Mesenchymal stem cell (in vitro differentiated cells and primary cell): ENCODE data around the gene TUBB4B.

ENCODE experiments used
- DNase-seq: peaks from one replicate; pipeline ENCODE4 v3.0.0-alpha.2; 2013
- H2AFZ ChIP-seq: one replicate; pipeline ENCODE4 v1.6.1; 2013; ENCODE audit warnings: low read depth, mild to moderate bottlenecking, control low read depth, inconsistent platforms, low read length, moderate library complexity
- H2AK5ac ChIP-seq: 2 replicates; pipeline ENCODE4 v1.6.1; 2013; ENCODE audit warnings: low read length, moderate library complexity, mild to moderate bottlenecking, inconsistent platforms; ENCODE audit not compliant: severe bottlenecking
- H2BK120ac ChIP-seq: one replicate; pipeline ENCODE4 v1.6.1; 2013; ENCODE audit warnings: low read depth, mild to moderate bottlenecking, inconsistent platforms, low read length, moderate library complexity
- H2BK12ac ChIP-seq, 2 experiments: one replicate each; pipeline ENCODE4 v1.6.1; 2013; ENCODE audit warnings: inconsistent platforms in 2 of 2, low read length in 2 of 2, mild to moderate bottlenecking in 2 of 2, moderate library complexity in 2 of 2, control low read depth in 1 of 2
- H2BK15ac ChIP-seq: one replicate; pipeline ENCODE4 v1.6.1; 2013; ENCODE audit warnings: mild to moderate bottlenecking, low read depth, inconsistent platforms; ENCODE audit not compliant: poor library complexity, severe bottlenecking
- H2BK5ac ChIP-seq: 2 replicates; pipeline ENCODE4 v1.6.1; 2013; ENCODE audit warnings: low read depth, mild to moderate bottlenecking, low read length, control low read depth, inconsistent platforms; ENCODE audit not compliant: poor library complexity, severe bottlenecking
- H3K14ac ChIP-seq, 2 experiments: one replicate each; pipeline ENCODE4 v1.6.1; 2013; ENCODE audit warnings: inconsistent platforms in 2 of 2, low read length in 2 of 2, control low read depth in 1 of 2, mild to moderate bottlenecking in 1 of 2, moderate library complexity in 1 of 2
- H3K18ac ChIP-seq, 2 experiments: one replicate each; pipeline ENCODE4 v1.6.1; 2013; ENCODE audit warnings: inconsistent platforms in 2 of 2, low read length in 2 of 2, control low read depth in 1 of 2, low read depth in 1 of 2, mild to moderate bottlenecking in 1 of 2
- H3K23ac ChIP-seq, 2 experiments: one replicate each; pipeline ENCODE4 v1.6.1; 2013; ENCODE audit warnings: inconsistent platforms in 2 of 2, low read length in 2 of 2, mild to moderate bottlenecking in 2 of 2, moderate library complexity in 2 of 2, control low read depth in 1 of 2
- H3K27ac ChIP-seq: 2 replicates; pipeline ENCODE4 v1.5.1; 2013; ENCODE audit warnings: mild to moderate bottlenecking, moderate library complexity, low read length, control low read depth, inconsistent platforms; ENCODE audit not compliant: poor library complexity, severe bottlenecking
- H3K27me3 ChIP-seq, 2 experiments: 2 replicates each; pipeline versions ENCODE4 v1.6.1 to v1.7.0; 2013; ENCODE audit warnings: low read length in 2 of 2, mild to moderate bottlenecking in 2 of 2, moderate library complexity in 2 of 2, control low read depth in 1 of 2, inconsistent platforms in 1 of 2; ENCODE audit not compliant: control insufficient read depth in 1 of 2, insufficient read depth in 1 of 2
- H3K36me3 ChIP-seq, 2 experiments: 2 replicates each; pipeline versions ENCODE4 v1.6.1 to v1.7.0; 2013; ENCODE audit warnings: low read length in 2 of 2, control low read depth in 1 of 2, inconsistent platforms in 1 of 2, low read depth in 1 of 2, mild to moderate bottlenecking in 1 of 2; ENCODE audit not compliant: insufficient read depth in 2 of 2, control insufficient read depth in 1 of 2
- H3K4ac ChIP-seq, 2 experiments: one replicate each; pipeline ENCODE4 v1.6.1; 2013; ENCODE audit warnings: inconsistent platforms in 2 of 2, low read length in 2 of 2, mild to moderate bottlenecking in 2 of 2, moderate library complexity in 2 of 2, control low read depth in 1 of 2, low read depth in 1 of 2
- H3K4me1 ChIP-seq: 2 replicates; pipeline ENCODE4 v1.6.1; 2013; ENCODE audit warnings: low read depth, low read length, control low read depth; ENCODE audit not compliant: control insufficient read depth, insufficient read depth
- H3K4me2 ChIP-seq: 2 replicates; pipeline ENCODE4 v1.6.1; 2013; ENCODE audit warnings: low read length, mild to moderate bottlenecking, inconsistent platforms; ENCODE audit not compliant: poor library complexity, severe bottlenecking
- H3K4me3 ChIP-seq, 2 experiments: 2 replicates each; pipeline versions ENCODE4 v1.5.1 to v1.7.0; 2013; ENCODE audit warnings: low read length in 2 of 2, mild to moderate bottlenecking in 2 of 2, control low read depth in 1 of 2, low read depth in 1 of 2; ENCODE audit not compliant: insufficient read depth in 1 of 2
- H3K79me1 ChIP-seq: replicated peaks from 2 replicates; pipeline ENCODE4 v1.6.1; 2013; ENCODE audit warnings: mild to moderate bottlenecking, control low read depth, low read length, inconsistent platforms; ENCODE audit not compliant: poor library complexity, severe bottlenecking
- H3K9ac ChIP-seq: 2 replicates; pipeline ENCODE4 v1.7.0; 2013; ENCODE audit warnings: mild to moderate bottlenecking, low read length, moderate library complexity
- H3K9me3 ChIP-seq: 2 replicates; pipeline ENCODE4 v1.7.0; 2013; ENCODE audit warnings: mild to moderate bottlenecking, low read length; ENCODE audit not compliant: control insufficient read depth
- H4K8ac ChIP-seq: one replicate; pipeline ENCODE4 v1.6.1; 2013; ENCODE audit warnings: inconsistent platforms, mild to moderate bottlenecking, low read length, moderate library complexity
- H4K91ac ChIP-seq: one replicate; pipeline ENCODE4 v1.6.1; 2013; ENCODE audit warnings: mild to moderate bottlenecking, low read length, inconsistent platforms
- WGBS: methylation state at CpG from one replicate; pipeline ENCODE4 v1.1.7; 2013; ENCODE audit warnings: mixed read lengths; 5-methylcytosine and 5-hydroxymethylcytosine counted together

TUBB4B gene

DNA sequence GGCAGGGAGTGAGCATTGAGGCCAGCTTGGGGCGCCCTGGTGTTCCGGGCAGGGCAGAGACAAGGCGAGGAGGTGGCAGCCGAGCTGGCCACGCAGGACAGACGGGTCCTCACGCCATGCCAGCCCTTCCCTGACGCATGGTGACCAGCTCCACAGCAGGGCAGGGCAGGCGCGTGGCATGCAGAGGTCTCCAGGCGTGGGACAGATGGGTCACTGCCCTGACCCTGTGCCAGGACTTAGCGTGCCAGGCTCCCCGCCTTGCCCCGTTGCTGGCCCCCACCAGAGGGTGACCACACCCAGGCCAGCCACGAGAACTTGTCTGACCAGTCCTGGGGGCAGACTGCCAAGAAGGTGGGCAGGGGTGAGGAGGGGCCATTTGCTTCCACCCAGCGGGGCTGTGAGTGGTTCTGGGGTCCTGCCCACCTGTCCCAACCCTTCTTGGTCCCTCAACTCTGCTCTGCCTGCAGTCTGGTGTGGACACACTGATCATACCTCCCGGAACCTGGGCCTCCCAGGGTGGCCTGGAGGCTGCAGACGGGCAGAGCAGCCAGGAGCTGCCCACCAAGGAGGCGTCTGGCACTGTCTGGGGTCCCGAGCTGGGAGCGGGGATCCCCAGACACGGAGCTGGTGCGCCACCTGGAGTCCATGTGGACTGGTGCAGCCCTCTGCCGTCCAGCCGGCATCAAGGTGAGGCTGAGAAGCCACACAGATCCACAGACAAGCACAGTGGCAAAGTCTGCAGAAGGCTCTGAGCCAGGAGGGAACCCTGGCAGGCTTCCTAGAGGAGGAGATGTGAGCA is 13.8 kb upstream of the TUBB4B start, which contains the start of gene RNF224:
Gene RNF224, plus strand, starts transcription at position 449 of the 799 bp plus-strand sequence. CDS start 834 bp downstream, outside the sequence.
- Histone ChIP-seq H2AK5ac (no peak within 1 kb of the TSS), H3K27ac (no peak within 1 kb of the TSS), H3K14ac (no peak within 1 kb of the TSS), H4K91ac (peak within 1 kb of the TSS; percentile 55), H2AFZ (no peak within 1 kb of the TSS), H3K4me3 (no peak within 1 kb of the TSS), H3K9ac (no peak within 1 kb of the TSS), H3K9me3 (no peaks in the 10 kb centered on the region), H3K18ac (peak within 1 kb of the TSS in 1 of 2 experiments; percentile 35), H3K27me3 (peaks cover 0 to 43% of the 10 kb centered on the region in 2 experiments), H3K4me1 (peaks cover 32% of the 10 kb centered on the region), H3K79me1 (no peaks in the 10 kb centered on the region), H2BK12ac (no peak within 1 kb of the TSS), H2BK5ac (no peak within 1 kb of the TSS), H3K23ac (no peak within 1 kb of the TSS), H3K36me3 (peaks cover 0 to 4% of the 10 kb centered on the region in 2 experiments), H4K8ac (peak within 1 kb of the TSS; percentile 1), H3K4ac (no peak within 1 kb of the TSS), H2BK15ac (no peak within 1 kb of the TSS), H2BK120ac (no peak within 1 kb of the TSS), H3K4me2 (no peak within 1 kb of the TSS)
- peak; percentile 76 for DNase-seq
- 56% methylated on average over 25 of the region's 25 CpGs for WGBS

DNA sequence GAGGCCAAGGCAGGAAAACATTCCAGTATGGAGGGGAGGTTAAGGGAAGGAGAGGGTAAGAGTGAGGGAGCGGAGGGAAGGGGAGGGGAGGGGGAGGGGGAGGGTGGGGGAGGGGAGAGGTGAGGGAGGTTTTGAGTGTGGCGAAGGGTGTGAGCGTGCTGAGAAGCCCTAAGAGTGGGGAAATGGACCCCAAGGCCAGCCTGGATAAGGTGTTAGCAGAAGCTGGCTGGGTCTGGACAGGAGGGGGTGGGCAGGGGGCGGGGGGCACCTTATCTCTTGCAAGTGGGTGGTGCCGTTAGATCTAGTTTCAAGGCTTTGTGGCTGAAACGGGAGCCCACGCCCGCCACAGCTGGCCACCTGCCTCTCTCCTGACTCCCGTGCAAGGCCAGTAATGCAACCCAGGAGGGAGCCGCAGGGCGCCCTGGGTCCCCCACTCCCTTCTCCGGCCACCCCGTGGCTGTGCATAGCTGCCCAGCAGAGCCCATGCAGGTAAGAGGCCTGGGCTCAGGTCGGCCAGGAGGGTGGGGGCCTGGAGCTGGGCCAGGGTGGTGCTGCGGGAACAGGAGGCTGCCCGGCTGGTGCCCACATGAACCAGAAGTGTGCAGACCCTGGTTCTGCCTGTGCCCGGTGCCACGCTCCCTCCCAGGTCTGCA is 13.1 kb upstream of the TUBB4B start:
- H4K8ac ChIP-seq, result no peak overlapping the region
- no peak overlapping the region for H3K14ac ChIP-seq
- no peak overlapping the region for H2BK12ac ChIP-seq
- H3K79me1 ChIP-seq, result no peaks in the 10 kb centered on the region
- H3K18ac ChIP-seq, result no peak overlapping the region
- no peak overlapping the region for H2BK5ac ChIP-seq
- H3K27ac ChIP-seq, result no peak overlapping the region
- 71% methylated on average over 16 of the region's 18 CpGs for WGBS
- peaks cover 24% of the 10 kb centered on the region for H3K4me1 ChIP-seq
- no peak for DNase-seq
- H2BK15ac ChIP-seq, result no peak overlapping the region
- H4K91ac ChIP-seq, result no peak overlapping the region
- no peak overlapping the region for H3K4ac ChIP-seq
- H2AFZ ChIP-seq, result no peak overlapping the region
- H3K9ac ChIP-seq, result no peak overlapping the region
- no peaks in the 10 kb centered on the region for H3K9me3 ChIP-seq
- peaks cover 0 to 49% of the 10 kb centered on the region in 2 experiments for H3K27me3 ChIP-seq
- H3K23ac ChIP-seq, result no peak overlapping the region
- H3K36me3 ChIP-seq, result peaks cover 0 to 4% of the 10 kb centered on the region in 2 experiments
- H3K4me2 ChIP-seq, result no peak overlapping the region
- no peak overlapping the region for H2BK120ac ChIP-seq
- no peak overlapping the region for H2AK5ac ChIP-seq
- H3K4me3 ChIP-seq, result no peak overlapping the region

DNA sequence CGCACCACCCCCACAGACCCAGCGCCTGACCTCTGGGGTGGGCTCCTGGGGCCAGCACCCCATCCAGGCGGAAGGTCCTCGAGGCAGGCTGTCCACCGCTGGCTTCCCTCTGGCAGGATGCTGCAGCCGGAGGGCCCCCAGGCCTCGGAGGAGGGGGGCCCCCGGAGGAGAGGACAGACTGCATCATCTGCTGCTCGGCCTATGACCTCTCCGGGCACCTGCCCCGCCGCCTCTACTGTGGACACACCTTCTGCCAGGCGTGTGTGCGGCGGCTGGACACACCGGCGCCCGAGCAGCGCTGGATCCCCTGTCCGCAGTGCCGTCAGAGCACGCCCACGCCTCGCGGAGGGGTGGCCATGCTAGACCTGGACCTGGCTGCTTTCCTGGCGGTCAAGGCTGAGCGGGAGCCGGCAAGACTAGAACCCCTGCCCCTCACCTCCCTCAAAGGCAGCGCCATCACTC is 12.6 kb upstream of the TUBB4B start:
- Histone ChIP-seq H3K4ac (no peak overlapping the region), H3K9me3 (no peaks in the 10 kb centered on the region), H2AFZ (no peak overlapping the region), H4K8ac (no peak overlapping the region), H3K14ac (no peak overlapping the region), H4K91ac (no peak overlapping the region), H3K4me3 (no peak overlapping the region), H3K18ac (no peak overlapping the region), H2BK5ac (no peak overlapping the region), H3K9ac (no peak overlapping the region), H3K27me3 (peaks cover 0 to 54% of the 10 kb centered on the region in 2 experiments), H3K27ac (no peak overlapping the region), H2BK12ac (no peak overlapping the region), H3K4me1 (peaks cover 22% of the 10 kb centered on the region), H2AK5ac (no peak overlapping the region), H3K4me2 (no peak overlapping the region), H2BK15ac (no peak overlapping the region), H3K23ac (no peak overlapping the region), H3K79me1 (no peaks in the 10 kb centered on the region), H3K36me3 (peaks cover 0 to 4% of the 10 kb centered on the region in 2 experiments), H2BK120ac (no peak overlapping the region)
- no peak for DNase-seq
- 89% methylated on average over 29 of the region's 29 CpGs for WGBS
